Stimulated activated CD8-positive, alpha-beta memory T cell treated with anti-CD3 and anti-CD28 coated beads, Interleukin-12 subunit alpha, Interleukin-12 subunit beta, amount 100 ng/mL, for 24 hours (primary cell): ENCODE results near the gene ADD2.
"Not testable (repeated sequence)": the region's sequence is repeated elsewhere in the genome, so short reads cannot be mapped to it uniquely, and the experiment has no call there.

Experiments used
- DNase-seq: peaks from one replicate; pipeline ENCODE4 v3.0.0-alpha.2; 2020; ENCODE audit errors: extremely low read depth

Gene ADD2

GRCh38 chr2:70767699-70768589, at the start of gene ADD2:
ADD2 (minus strand) TSS chr2:70768200; CDS start chr2:70706408, 61,792 bp downstream.
- no peak for DNase-seq

- no peak for DNase-seq
Measured at GRCh38 chr2:70817284-70817954, 49.4 kb upstream of the ADD2 start.

GRCh38 chr2:70816726-70817125, 48.7 kb upstream of the ADD2 start:
- DNase-seq = no peak

GRCh38 chr2:70808983-70809958, 41.3 kb upstream of the ADD2 start:
- DNase-seq = no peak

GRCh38 chr2:70807828-70808118, 39.8 kb upstream of the ADD2 start:
- no peak for DNase-seq

GRCh38 chr2:70807102-70807827, 39.3 kb upstream of the ADD2 start:
- DNase-seq = no peak

GRCh38 chr2:70806620-70807019, 38.6 kb upstream of the ADD2 start:
- no peak for DNase-seq

GRCh38 chr2:70806013-70806412, 38.0 kb upstream of the ADD2 start:
- DNase-seq = no peak

GRCh38 chr2:70801607-70802263, 33.7 kb upstream of the ADD2 start:
- no peak for DNase-seq

- no peak for DNase-seq
Measured at GRCh38 chr2:70799706-70800105, 31.7 kb upstream of the ADD2 start.

- not testable (repeated sequence) for DNase-seq
Measured at GRCh38 chr2:70797996-70798395, 30.0 kb upstream of the ADD2 start.

- DNase-seq = no peak
Measured at GRCh38 chr2:70797506-70797905, 29.5 kb upstream of the ADD2 start.

- no peak for DNase-seq
Measured at GRCh38 chr2:70796262-70796661, 28.3 kb upstream of the ADD2 start.

- DNase-seq = no peak
Measured at GRCh38 chr2:70795164-70795995, 27.4 kb upstream of the ADD2 start.

- DNase-seq = no peak
Measured at GRCh38 chr2:70793450-70793849, 25.4 kb upstream of the ADD2 start.

- no peak for DNase-seq
Measured at GRCh38 chr2:70790136-70790828, 22.3 kb upstream of the ADD2 start, which contains the start of gene FIGLA. FIGLA (minus strand) TSS chr2:70790643; CDS start chr2:70790638, 5 bp downstream.

- peak; percentile 23 for DNase-seq
Measured at GRCh38 chr2:70789304-70790135, 21.5 kb upstream of the ADD2 start.
